ENCODE data around the gene CTIF. TPM values are rescaled to one million over a fixed set of nuclear protein-coding genes. Genes with fewer than 3 reads are reported as not detected.

Gene CTIF
- total RNA-seq, 2 donors from 2014 or later: 30.6 to 61.2 TPM

- Histone ChIP-seq H3K27me3 (no peaks in the 10 kb centered on the region), H3K4me1 (peaks cover 0 to 73% of the 10 kb centered on the region in 2 donors), H3K27ac (no peak overlapping the region), H3K9me3 (no peaks in the 10 kb centered on the region), H3K4me3 (no peak overlapping the region), H3K36me3 (no peaks in the 10 kb centered on the region)
- TF ChIP-seq CTCF (IDR thresholded peaks at IDR 0.05): no peak
- no peak for DNase-seq (ENCODE audit: low spot score)
Measured at GRCh38 chr18:48840491-48840877, 301.7 kb downstream of the CTIF start.

- Histone ChIP-seq H3K9me3 (no peaks in the 10 kb centered on the region), H3K4me1 (peaks cover 0 to 69% of the 10 kb centered on the region in 2 donors), H3K27me3 (no peaks in the 10 kb centered on the region), H3K36me3 (no peaks in the 10 kb centered on the region), H3K27ac (peak overlapping the region; percentile 58 to 61), H3K4me3 (no peak overlapping the region)
- peak; percentile 82 for DNase-seq (ENCODE audit: low spot score)
- TF ChIP-seq CTCF (IDR thresholded peaks at IDR 0.05): no peak
Measured at GRCh38 chr18:48841381-48842258, 302.8 kb downstream of the CTIF start.

- peak overlapping the region; percentile 58 to 61 for H3K27ac ChIP-seq
- H3K27me3 ChIP-seq: no peaks in the 10 kb centered on the region
- no peak overlapping the region for H3K4me3 ChIP-seq
- H3K9me3 ChIP-seq: no peaks in the 10 kb centered on the region
- H3K36me3 ChIP-seq: no peaks in the 10 kb centered on the region
- H3K4me1 ChIP-seq: peaks cover 0 to 69% of the 10 kb centered on the region in 2 donors
- no peak for TF ChIP-seq CTCF (IDR thresholded peaks at IDR 0.05)
- DNase-seq (ENCODE audit: low spot score): no peak
Measured at GRCh38 chr18:48842259-48843061, 303.6 kb downstream of the CTIF start.

GRCh38 chr18:48843162-48843561 is 304.3 kb downstream of the CTIF start:
- no peak for TF ChIP-seq CTCF (IDR thresholded peaks at IDR 0.05)
- H3K27ac ChIP-seq: peak overlapping the region; percentile 15 to 58
- H3K4me1 ChIP-seq: peaks cover 0 to 76% of the 10 kb centered on the region in 2 donors
- H3K4me3 ChIP-seq: no peak overlapping the region
- H3K27me3 ChIP-seq: no peaks in the 10 kb centered on the region
- H3K9me3 ChIP-seq: no peaks in the 10 kb centered on the region
- H3K36me3 ChIP-seq: no peaks in the 10 kb centered on the region
- DNase-seq (ENCODE audit: low spot score): no peak

- H3K4me1 ChIP-seq: peaks cover 0 to 78% of the 10 kb centered on the region in 2 donors
- peak overlapping the region in 1 of 2 donors; percentile 58 for H3K27ac ChIP-seq
- H3K36me3 ChIP-seq: no peaks in the 10 kb centered on the region
- no peaks in the 10 kb centered on the region for H3K9me3 ChIP-seq
- DNase-seq (ENCODE audit: low spot score): no peak
- no peak for TF ChIP-seq CTCF (IDR thresholded peaks at IDR 0.05)
- H3K27me3 ChIP-seq: no peaks in the 10 kb centered on the region
- H3K4me3 ChIP-seq: no peak overlapping the region
Measured at GRCh38 chr18:48843596-48843995, 304.8 kb downstream of the CTIF start.

All from right atrium auricular region (tissue), 2 donors.